Psoas muscle (tissue), 8 donors: ENCODE measurements around the gene PRKCH. TPM values are rescaled to one million over a fixed set of nuclear protein-coding genes. Genes with fewer than 3 reads are reported as not detected.
A peak's percentile ranks its signal among the peaks of the same experiment; 100 is the strongest.

Experiments used
- ATAC-seq, 4 donors: fragments of 200-7000 bp; cut with Tn5 transposase; one replicate each; pipeline ENCODE4 v1.9.1; 2020; ENCODE audit warnings: moderate library complexity in 3 of 4, mild to moderate bottlenecking in 2 of 4
- DNase-seq, 2 donors: peaks; one replicate each; pipeline ENCODE4 v3.0.0-alpha.2; 2020
- H3K27ac ChIP-seq: fragments of 200-600 bp; one replicate; pipeline ENCODE4 v1.8.0; 2022
- H3K27me3 ChIP-seq, 3 donors: fragments of 200-600 bp in 1 of 3; one replicate each; pipeline versions ENCODE4 v1.6.1 to v1.8.0; 2013 to 2022; ENCODE audit warnings: low read length in 2 of 3, mild to moderate bottlenecking in 2 of 3, moderate library complexity in 1 of 3; ENCODE audit not compliant: insufficient read depth in 3 of 3
- H3K36me3 ChIP-seq, 2 donors: fragments of 200-600 bp in 1 of 2; one replicate each; pipeline versions ENCODE4 v1.6.1 to v1.8.0; 2013 to 2022; ENCODE audit warnings: low read depth in 1 of 2, mild to moderate bottlenecking in 1 of 2, moderate library complexity in 1 of 2; ENCODE audit not compliant: insufficient read depth in 1 of 2
- H3K4me1 ChIP-seq: fragments of 200-600 bp; one replicate; pipeline ENCODE4 v1.8.0; 2022
- H3K4me3 ChIP-seq: fragments of 200-600 bp; one replicate; pipeline ENCODE4 v1.8.0; 2022; ENCODE audit warnings: mild to moderate bottlenecking
- H3K9me3 ChIP-seq: fragments of 200-600 bp; one replicate; pipeline ENCODE4 v1.8.0; 2022
- CTCF ChIP-seq: fragments of 200-600 bp; IDR thresholded peaks from one replicate; pipeline ENCODE4 v1.8.0; 2022; ENCODE audit warnings: antibody characterized with exemption
- WGBS, 3 donors: extraction: QIAGEN DNeasy Blood & Tissue Kit; methylation state at CpG; one replicate each; pipeline versions ENCODE4 v1.1.6 to v1.1.7; 2013; 5-methylcytosine and 5-hydroxymethylcytosine counted together
- intact Hi-C, 2 donors: fragments of 100-400 bp; cut with DNase I; formaldehyde crosslinking; loops; one replicate each; pipeline versions ENCODE4 v1.11.0 to v1.14.2; 2022
- polyA plus RNA-seq, 3 donors: library from polyadenylated mRNA; stranded (reverse); fragments of 200-250 nt; gene quantifications; one replicate each; pipeline ENCODE4 v1.2.3, GENCODE V29; 2013
- total RNA-seq, 4 donors: library from RNA; stranded (reverse); fragmentation: NEBNext Ultra II Directional in 2 of 4; extraction: Animal tissue kit (Norgen Biotek cat#: 25700) in 2 of 4; gene quantifications; one replicate each; pipeline versions ENCODE4 v1.2.1 to v1.2.4, GENCODE V29; 2021 to 2023
- donor health status: healthy with polysubstance abuse.
- donor health status: DM: no; HTN: no; CAD: no; lungs with moderate emphysema.
- donor health status: Bipolar disorder and iron deficiency.
- donor health status: healthy.
- donor health status: DM: yes; HTN: yes; CAD: no.
- donor health status: DM: no; HTN: no; CAD: no.
- donor health status: DM: no; HTN: no; CAD: no.
- donor health status: DM: yes; HTN: yes; CAD: no.

The PRKCH gene
- total and polyA plus RNA-seq, 7 donors, result 5.9 to 17.9 (median 11.1) TPM

DNA sequence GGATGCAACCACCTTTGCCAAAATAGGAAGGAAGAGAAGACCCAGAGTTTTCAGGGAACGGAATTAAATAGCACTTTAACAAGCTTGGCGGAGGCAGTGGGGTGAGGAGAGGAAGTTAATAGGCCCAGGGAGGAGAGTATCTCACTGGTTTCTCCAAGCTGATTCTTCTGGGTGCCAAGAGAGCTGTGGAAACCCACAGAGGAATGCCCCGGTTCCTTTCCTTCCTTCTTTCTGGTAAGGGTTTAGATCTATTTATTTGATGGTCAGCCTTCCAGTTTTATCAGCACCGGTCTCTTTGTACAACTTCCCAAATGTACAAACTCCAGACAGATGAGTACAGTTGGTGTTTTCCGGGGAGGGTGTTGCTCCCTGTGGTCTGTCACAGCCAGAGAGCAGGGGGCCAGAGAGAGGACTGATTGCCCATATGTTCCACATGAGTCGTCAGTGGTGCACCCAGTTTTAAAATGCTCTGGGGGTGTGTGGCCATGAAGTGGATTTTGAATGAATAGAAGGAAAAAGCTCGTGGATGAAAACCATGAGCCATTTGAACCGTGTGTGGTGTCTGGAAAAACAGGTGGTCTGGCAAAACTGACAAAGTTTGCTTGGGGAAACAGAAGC, 26.6 kb downstream of the PRKCH start:
- DNase-seq, result no peak
- Histone ChIP-seq H3K4me1 (peaks cover 29% of the 10 kb centered on the region), H3K36me3 (no peaks in the 10 kb centered on the region), H3K27ac (peak overlapping the region; percentile 39), H3K9me3 (no peaks in the 10 kb centered on the region), H3K27me3 (no peaks in the 10 kb centered on the region), H3K4me3 (no peak overlapping the region)
- intact Hi-C loops, result no loop called here
- WGBS, 3 donors, result 50 to 57% (median 53%) methylated on average over 8 of the region's 8 CpGs
- TF ChIP-seq CTCF, result no peak
- ATAC-seq, result no peak

DNA sequence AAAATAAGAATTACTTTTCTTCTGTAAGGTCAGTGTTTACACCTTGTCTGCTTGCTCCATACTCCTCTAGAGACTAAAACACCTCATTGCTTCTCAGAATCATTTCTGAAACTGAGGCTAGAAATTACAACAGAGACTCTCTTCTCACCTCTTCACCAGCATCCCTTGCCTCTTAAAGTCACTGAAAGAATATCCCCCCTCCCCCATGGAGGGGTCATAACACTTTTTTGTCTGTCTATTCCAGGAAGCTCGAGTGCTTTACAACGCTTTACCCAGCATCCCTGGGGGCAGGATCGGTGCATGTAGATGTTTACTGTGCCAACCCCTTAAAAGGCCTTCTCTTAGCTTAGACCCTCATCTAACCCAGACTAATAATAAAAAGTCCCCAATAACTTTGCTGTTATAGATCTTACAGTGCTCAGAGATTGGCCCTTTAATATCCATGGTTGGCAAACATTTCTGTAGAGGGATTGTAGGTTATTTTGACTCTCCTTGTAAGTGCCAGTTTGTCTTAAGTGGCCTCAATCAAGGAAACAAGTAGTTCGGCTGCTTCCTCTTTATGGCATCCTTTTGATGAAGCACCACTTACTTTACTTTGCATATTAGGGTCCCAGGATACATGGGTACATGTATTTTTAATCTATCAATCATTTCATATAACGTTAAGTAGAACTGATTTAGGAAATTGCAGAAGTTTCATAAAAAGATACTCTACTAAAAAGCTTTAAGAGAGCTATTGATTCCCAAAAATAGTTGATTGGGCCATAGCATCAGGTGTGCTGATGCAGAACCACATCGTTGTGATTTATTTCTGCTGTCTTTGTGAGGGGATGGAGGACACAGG, 29.3 kb downstream of the PRKCH start:
- no peak overlapping the region for H3K27ac ChIP-seq
- WGBS, 3 donors, result 49 to 63% (median 62%) methylated on average over 6 of the region's 6 CpGs
- intact Hi-C loops, result no loop called here
- H3K27me3 ChIP-seq, result no peaks in the 10 kb centered on the region
- H3K4me3 ChIP-seq, result no peak overlapping the region
- no peak for ATAC-seq
- no peak for TF ChIP-seq CTCF
- no peak for DNase-seq
- no peaks in the 10 kb centered on the region for H3K9me3 ChIP-seq
- H3K36me3 ChIP-seq, result no peaks in the 10 kb centered on the region
- H3K4me1 ChIP-seq, result peaks cover 13% of the 10 kb centered on the region

DNA sequence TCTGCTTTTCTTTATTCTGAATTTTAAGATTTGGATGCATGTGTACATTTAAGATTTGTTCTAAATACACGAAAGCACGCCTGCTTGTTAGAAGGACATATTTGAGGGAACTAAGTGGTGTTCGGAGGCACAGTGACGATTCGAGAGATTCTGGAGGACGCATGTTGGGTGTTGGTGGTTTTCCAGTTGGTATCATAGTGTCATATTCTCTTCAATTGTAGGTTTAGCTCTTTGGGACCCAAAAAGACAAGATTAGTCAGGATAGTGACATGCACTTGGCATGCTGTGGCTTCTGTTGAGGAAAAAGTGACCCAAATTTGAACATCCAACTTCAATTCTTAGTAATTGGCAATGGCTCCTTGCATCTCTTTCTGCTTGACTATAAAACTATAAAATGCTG, 30.1 kb downstream of the PRKCH start:
- no peak for TF ChIP-seq CTCF
- DNase-seq, result no peak
- no peak for ATAC-seq
- no peaks in the 10 kb centered on the region for H3K9me3 ChIP-seq
- H3K27me3 ChIP-seq, result no peaks in the 10 kb centered on the region
- WGBS, 3 donors, result 94 to 96% (median 95%) methylated on average over 6 of the region's 6 CpGs
- H3K27ac ChIP-seq, result no peak overlapping the region
- no peaks in the 10 kb centered on the region for H3K36me3 ChIP-seq
- H3K4me1 ChIP-seq, result peaks cover 7% of the 10 kb centered on the region
- no peak overlapping the region for H3K4me3 ChIP-seq
- intact Hi-C loops, result no loop called here

- no peak for TF ChIP-seq CTCF
- DNase-seq, result peak; percentile 43 to 64
- H3K27me3 ChIP-seq, result no peaks in the 10 kb centered on the region
- intact Hi-C loops, result no loop called here
- H3K4me1 ChIP-seq, result no peaks in the 10 kb centered on the region
- no peaks in the 10 kb centered on the region for H3K9me3 ChIP-seq
- peak; percentile 82 to 94 (median 92) for ATAC-seq
- peak overlapping the region; percentile 31 for H3K4me3 ChIP-seq
- no peaks in the 10 kb centered on the region for H3K36me3 ChIP-seq
- H3K27ac ChIP-seq, result peak overlapping the region; percentile 65
- 35 to 42% (median 40%) methylated on average over 6 of the region's 6 CpGs for WGBS, 3 donors
Observed at GRCh38 chr14:61355892-61356325, 34.5 kb downstream of the PRKCH start.
